ENCODE data around the gene PNO1. TPM values are rescaled to one million over a fixed set of nuclear protein-coding genes. Genes with fewer than 3 reads are reported as not detected.

PNO1 gene
- total and polyA plus RNA-seq, 9 of the 15 experiments (the other 6 are each of a cell fraction or from before 2014, with no cell fraction given) = 11.8 to 81.7 (median 41.1) TPM

DNA sequence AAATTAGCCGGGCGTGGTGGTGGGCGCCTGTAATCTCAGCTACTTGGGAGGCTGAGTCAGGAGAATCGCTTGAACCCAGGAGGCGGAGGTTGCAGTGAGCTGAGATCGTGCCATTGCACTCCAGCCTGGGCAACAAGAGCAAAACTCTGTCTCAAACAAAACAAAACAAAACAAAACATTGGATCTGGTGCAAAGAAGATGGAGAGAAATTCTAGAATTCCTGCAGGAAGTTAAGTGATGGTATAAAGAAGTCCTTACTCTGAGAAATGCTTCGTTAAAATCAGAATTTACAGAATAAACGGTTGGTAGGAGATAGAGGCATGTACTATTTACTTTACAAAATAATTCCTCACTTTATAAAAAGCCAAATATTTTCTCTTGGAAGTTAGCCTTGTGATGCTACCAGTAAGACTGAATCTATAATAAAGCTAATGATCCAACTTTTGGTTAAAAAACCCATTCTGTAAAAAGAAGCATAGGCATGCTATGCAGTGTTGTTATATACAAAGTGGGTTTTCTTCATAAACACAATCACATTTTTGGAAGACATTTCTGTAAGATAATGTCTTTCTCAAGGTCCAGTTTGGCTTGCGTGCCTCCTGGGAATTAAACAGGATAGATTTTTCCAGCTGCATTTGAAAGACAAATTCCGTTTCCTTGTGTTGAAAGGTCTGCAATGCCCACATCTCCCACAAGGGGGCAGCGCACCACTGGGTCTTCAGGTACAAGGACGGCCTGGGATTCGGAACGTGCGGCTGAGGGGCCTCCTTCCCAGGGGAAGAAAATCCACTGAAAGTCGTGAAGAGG, 35.6 kb upstream of the PNO1 start (continued):
- TF ChIP-seq, protein P1, sequence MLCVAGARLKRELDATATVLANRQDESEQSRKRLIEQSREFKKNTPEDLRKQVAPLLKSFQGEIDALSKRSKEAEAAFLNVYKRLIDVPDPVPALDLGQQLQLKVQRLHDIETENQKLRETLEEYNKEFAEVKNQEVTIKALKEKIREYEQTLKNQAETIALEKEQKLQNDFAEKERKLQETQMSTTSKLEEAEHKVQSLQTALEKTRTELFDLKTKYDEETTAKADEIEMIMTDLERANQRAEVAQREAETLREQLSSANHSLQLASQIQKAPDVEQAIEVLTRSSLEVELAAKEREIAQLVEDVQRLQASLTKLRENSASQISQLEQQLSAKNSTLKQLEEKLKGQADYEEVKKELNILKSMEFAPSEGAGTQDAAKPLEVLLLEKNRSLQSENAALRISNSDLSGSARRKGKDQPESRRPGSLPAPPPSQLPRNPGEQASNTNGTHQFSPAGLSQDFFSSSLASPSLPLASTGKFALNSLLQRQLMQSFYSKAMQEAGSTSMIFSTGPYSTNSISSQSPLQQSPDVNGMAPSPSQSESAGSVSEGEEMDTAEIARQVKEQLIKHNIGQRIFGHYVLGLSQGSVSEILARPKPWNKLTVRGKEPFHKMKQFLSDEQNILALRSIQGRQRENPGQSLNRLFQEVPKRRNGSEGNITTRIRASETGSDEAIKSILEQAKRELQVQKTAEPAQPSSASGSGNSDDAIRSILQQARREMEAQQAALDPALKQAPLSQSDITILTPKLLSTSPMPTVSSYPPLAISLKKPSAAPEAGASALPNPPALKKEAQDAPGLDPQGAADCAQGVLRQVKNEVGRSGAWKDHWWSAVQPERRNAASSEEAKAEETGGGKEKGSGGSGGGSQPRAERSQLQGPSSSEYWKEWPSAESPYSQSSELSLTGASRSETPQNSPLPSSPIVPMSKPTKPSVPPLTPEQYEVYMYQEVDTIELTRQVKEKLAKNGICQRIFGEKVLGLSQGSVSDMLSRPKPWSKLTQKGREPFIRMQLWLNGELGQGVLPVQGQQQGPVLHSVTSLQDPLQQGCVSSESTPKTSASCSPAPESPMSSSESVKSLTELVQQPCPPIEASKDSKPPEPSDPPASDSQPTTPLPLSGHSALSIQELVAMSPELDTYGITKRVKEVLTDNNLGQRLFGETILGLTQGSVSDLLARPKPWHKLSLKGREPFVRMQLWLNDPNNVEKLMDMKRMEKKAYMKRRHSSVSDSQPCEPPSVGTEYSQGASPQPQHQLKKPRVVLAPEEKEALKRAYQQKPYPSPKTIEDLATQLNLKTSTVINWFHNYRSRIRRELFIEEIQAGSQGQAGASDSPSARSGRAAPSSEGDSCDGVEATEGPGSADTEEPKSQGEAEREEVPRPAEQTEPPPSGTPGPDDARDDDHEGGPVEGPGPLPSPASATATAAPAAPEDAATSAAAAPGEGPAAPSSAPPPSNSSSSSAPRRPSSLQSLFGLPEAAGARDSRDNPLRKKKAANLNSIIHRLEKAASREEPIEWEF (CRISPR knock-in tag; IDR thresholded peaks at IDR 0.05) = no peak
- no peak for TF ChIP-seq BRCA1 (IDR thresholded peaks at IDR 0.05)
- no peak for TF ChIP-seq BRCA1 (CRISPR knock-in tag; IDR thresholded peaks at IDR 0.05)
- TF ChIP-seq KLF13 (tag; IDR thresholded peaks at IDR 0.05; ENCODE audit: borderline replicate concordance, low read depth) = no peak
- 0 out of 2 replicates have a peak, but pooled peaks have one; percentile 15 for TF ChIP-seq KDM2B (CRISPR knock-in tag; IDR thresholded peaks at IDR 0.05)
- TF ChIP-seq, protein P2, sequence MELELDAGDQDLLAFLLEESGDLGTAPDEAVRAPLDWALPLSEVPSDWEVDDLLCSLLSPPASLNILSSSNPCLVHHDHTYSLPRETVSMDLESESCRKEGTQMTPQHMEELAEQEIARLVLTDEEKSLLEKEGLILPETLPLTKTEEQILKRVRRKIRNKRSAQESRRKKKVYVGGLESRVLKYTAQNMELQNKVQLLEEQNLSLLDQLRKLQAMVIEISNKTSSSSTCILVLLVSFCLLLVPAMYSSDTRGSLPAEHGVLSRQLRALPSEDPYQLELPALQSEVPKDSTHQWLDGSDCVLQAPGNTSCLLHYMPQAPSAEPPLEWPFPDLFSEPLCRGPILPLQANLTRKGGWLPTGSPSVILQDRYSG (tag; conservative IDR thresholded peaks at IDR 0.05; ENCODE audit: low read depth) = no peak
- TF ChIP-seq, protein P3, sequence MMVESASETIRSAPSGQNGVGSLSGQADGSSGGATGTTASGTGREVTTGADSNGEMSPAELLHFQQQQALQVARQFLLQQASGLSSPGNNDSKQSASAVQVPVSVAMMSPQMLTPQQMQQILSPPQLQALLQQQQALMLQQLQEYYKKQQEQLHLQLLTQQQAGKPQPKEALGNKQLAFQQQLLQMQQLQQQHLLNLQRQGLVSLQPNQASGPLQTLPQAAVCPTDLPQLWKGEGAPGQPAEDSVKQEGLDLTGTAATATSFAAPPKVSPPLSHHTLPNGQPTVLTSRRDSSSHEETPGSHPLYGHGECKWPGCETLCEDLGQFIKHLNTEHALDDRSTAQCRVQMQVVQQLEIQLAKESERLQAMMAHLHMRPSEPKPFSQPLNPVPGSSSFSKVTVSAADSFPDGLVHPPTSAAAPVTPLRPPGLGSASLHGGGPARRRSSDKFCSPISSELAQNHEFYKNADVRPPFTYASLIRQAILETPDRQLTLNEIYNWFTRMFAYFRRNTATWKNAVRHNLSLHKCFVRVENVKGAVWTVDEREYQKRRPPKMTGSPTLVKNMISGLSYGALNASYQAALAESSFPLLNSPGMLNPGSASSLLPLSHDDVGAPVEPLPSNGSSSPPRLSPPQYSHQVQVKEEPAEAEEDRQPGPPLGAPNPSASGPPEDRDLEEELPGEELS (CRISPR knock-in tag; IDR thresholded peaks at IDR 0.05; ENCODE audit: borderline replicate concordance) = no peak
- peak; percentile 85 for TF ChIP-seq SMC3 (conservative IDR thresholded peaks at IDR 0.05; ENCODE audit: insufficient read depth, low read depth, low read length)
- TF ChIP-seq ZNF24 (IDR thresholded peaks at IDR 0.05) = 0 out of 2 replicates have a peak, but pooled peaks have one; percentile 30
- TF ChIP-seq, protein P4, sequence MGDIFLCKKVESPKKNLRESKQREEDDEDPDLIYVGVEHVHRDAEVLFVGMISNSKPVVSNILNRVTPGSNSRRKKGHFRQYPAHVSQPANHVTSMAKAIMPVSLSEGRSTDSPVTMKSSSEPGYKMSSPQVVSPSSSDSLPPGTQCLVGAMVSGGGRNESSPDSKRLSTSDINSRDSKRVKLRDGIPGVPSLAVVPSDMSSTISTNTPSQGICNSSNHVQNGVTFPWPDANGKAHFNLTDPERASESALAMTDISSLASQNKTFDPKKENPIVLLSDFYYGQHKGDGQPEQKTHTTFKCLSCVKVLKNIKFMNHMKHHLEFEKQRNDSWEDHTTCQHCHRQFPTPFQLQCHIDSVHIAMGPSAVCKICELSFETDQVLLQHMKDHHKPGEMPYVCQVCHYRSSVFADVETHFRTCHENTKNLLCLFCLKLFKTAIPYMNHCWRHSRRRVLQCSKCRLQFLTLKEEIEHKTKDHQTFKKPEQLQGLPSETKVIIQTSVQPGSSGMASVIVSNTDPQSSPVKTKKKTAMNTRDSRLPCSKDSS (IDR thresholded peaks at IDR 0.05; ENCODE audit: low read depth, partially characterized antibody) = no peak
- TF ChIP-seq, protein P5, sequence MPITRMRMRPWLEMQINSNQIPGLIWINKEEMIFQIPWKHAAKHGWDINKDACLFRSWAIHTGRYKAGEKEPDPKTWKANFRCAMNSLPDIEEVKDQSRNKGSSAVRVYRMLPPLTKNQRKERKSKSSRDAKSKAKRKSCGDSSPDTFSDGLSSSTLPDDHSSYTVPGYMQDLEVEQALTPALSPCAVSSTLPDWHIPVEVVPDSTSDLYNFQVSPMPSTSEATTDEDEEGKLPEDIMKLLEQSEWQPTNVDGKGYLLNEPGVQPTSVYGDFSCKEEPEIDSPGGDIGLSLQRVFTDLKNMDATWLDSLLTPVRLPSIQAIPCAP (CRISPR knock-in tag; IDR thresholded peaks at IDR 0.05; ENCODE audit: borderline replicate concordance) = no peak
- no peak for TF ChIP-seq CCAR2 (IDR thresholded peaks at IDR 0.05; ENCODE audit: low read depth, low read length)
- 0 out of 2 replicates have a peak, but pooled peaks have one; percentile 23 for TF ChIP-seq JUND (IDR thresholded peaks at IDR 0.05; ENCODE audit: borderline replicate concordance, low read depth, low read length)
- no peak for TF ChIP-seq JUND (tag; IDR thresholded peaks at IDR 0.05; ENCODE audit: borderline replicate concordance, low read depth, low read length)
- TF ChIP-seq MCM2 (IDR thresholded peaks at IDR 0.05; ENCODE audit: low read depth) = no peak
